Effector CD4-positive, alpha-beta T cell (primary cell): ENCODE data around the gene CLDN6.

Source experiments
- DNase-seq: peaks from one replicate; pipeline ENCODE4 v3.0.0-alpha.2; 2020

The CLDN6 gene

GRCh38 chr16:3027489-3027795 is 9.5 kb upstream of the CLDN6 start:
- no peak for DNase-seq

- no peak for DNase-seq
Measured at GRCh38 chr16:3026609-3027488, 8.9 kb upstream of the CLDN6 start.

DNA sequence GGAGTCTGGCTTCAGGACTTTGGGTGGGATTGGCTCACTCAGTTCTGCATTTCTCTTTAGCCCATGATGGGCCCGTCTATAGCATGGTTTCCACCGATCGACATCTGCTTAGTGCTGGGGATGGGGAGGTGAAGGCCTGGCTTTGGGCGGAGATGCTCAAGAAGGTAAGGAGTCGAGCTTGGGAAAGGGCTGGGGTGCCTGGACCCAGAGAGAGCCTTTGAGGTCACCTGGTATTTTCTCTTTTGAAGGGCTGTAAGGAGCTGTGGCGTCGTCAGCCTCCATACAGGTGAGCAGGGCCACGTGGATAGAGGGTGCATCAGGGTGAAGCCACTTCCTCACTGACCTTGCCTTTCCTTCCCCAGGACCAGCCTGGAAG is 8.0 kb upstream of the CLDN6 start:
- DNase-seq, result no peak

DNA sequence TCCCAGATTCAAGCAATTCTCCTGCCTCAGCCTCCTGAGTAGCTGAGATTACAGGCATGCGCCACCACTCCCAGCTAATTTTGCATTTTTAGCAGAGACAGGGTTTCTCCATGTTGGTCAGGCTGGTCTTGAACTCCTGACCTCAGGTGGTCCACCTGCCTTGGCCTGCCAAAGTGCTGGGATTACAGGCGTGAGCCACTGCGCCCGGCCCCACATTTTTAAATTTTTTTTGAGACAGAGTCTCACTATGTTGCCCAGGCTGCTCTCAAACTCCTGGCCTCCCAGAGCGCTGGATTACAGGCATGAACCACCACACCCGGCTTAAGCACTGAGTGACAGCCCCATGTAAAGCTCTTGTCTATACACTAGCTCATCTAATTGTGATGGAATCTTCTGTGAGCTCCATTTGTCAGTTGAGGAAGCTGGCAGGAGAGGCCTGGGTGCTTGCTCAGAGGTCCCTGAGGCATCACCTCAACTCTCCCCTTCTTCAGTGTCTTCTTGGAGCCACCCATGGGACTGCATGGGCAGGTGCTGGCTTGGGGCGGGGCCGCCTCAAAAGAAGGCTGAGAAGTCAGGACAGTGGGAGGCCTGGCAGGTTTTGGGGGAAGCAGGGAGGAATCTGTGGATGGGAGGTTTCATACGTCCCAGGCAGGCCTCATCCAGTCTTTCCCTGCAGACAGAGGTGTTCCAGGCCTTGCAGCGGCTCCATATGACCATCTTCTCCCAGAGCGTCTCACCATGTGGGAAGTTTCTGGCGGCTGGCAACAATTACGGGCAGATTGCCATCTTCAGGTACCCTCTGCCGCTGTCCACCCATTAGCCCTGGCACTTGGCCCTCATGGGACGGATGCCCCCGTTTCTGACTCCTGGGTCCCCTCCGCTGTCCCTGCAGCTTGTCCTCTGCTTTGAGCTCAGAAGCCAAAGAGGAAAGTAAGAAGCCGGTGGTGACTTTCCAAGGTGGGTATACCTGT is 7.3 kb upstream of the CLDN6 start:
- no peak for DNase-seq

DNA sequence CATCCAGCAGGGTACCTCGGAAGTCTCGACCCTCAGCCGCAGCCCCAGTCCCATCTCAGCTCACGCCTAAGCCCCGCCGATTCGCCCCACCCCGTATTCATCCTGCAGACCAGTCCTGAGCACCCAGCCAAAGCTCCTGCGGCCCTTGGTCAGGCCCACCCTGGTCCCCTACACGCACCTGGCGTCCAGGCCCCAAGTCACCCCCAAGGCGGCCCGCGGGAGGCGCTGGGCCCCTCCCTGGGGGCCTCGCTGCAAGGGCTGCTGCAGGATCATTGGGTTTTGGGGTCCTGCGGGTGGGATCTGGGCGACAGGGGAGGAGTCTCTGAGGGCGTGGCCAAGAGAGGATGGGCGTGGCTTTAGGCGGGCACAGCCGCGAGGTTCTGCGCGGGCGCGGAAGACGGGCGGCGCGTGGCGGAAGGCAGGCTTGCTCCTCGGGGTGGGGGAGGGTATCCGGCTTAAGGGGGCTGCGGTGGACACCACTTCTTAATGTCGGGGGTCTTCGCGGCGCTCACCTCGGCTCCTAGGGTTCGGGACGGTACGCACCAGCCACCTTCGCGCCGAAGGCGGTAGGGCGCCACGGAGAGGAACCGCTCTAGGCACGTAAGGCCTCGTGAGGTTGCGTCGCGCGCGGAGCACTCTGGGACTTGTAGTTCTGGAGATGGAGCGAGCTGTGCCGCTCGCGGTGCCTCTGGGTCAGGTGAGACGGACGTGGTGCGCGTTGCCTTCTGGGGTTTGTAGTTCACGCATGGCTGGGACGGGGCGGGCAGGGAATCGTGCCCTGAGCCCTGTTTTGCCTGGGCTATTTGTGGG is 5.9 kb upstream of the CLDN6 start, which contains the start of the genes HCFC1R1 and THOC6:
TSS of gene HCFC1R1 (minus strand) at position 274 of the 810 bp plus-strand sequence. CDS start at position 273, 1 bp downstream.
TSS of gene THOC6 (plus strand) at position 367 of the 810 bp plus-strand sequence. CDS start at position 659, 292 bp downstream.
- peak; percentile 94 for DNase-seq

- no peak for DNase-seq
Measured at GRCh38 chr16:3023415-3023668, 5.4 kb upstream of the CLDN6 start.

GRCh38 chr16:3022684-3023414 is 4.9 kb upstream of the CLDN6 start:
- no peak for DNase-seq

- peak; percentile 77 for DNase-seq
Measured at GRCh38 chr16:3022208-3022683, 4.3 kb upstream of the CLDN6 start.

GRCh38 chr16:3021449-3022207 is 3.6 kb upstream of the CLDN6 start:
- DNase-seq, result peak; percentile 85

- peak; percentile 73 for DNase-seq
Measured at GRCh38 chr16:3020604-3021448, 2.8 kb upstream of the CLDN6 start.

GRCh38 chr16:3020247-3020603 is 2.2 kb upstream of the CLDN6 start, which contains the start of gene TNFRSF12A:
Gene TNFRSF12A, plus strand, starts transcription at chr16:3020368. Its CDS starts 30 bp downstream, at chr16:3020398.
- DNase-seq, result peak; percentile 41

- DNase-seq, result no peak
Measured at GRCh38 chr16:3019594-3020246, 1.7 kb upstream of the CLDN6 start.

DNA sequence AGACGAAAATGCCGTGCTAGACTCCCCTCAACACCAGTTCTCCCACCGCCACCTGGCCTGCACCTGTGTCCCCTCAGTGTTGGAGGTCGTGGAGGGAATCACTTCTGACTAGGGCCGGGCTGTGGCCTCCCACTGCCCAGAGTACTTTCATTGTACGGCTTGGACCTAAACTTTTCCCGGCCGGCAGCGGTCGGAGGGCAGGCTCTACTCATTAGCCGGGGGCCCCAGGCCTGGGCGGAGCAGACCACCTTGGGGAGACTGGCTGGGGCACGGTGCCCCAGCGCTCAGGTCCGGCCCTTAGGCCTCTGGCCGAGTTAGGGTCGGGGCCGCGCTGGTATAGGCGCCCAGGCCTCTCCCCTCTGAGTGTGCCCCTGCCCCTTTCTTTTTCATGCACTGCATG is 639 bp downstream of the CLDN6 start:
- DNase-seq, result no peak

DNA sequence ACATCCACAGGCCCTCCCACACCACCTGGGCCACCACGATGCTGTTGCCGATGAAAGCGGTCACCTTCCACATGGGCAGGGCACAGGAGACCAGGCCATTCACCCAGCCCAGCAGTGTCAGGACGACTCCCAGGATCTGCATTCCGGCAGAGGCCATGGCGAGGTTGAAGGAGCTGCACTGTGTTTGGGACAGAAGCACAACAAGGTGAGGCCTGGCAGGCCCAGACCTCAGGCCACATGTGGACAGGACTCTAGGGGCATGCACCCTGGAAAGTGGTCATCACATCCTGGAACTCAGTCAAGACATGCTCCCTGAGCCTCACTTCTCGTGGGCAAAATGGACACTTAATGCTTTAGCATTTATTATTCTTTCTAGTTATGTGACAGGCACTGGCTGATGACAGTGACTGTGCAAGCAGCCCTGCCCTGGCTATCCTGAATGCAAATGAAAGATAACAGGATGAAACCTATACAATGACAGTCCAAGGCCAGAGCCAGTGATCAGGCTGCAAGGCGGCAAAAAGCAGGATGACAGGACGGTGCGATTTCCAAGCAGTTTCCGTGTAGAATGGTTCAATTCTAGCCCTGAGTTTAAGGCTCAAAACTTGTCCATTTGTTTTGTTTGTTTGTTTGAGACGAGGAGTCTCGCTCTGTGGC is 2.0 kb downstream of the CLDN6 start:
- no peak for DNase-seq

GRCh38 chr16:3014971-3015370 is 3.0 kb downstream of the CLDN6 start:
- no peak for DNase-seq

- DNase-seq, result no peak
Measured at GRCh38 chr16:3013998-3014690, 3.8 kb downstream of the CLDN6 start.

DNA sequence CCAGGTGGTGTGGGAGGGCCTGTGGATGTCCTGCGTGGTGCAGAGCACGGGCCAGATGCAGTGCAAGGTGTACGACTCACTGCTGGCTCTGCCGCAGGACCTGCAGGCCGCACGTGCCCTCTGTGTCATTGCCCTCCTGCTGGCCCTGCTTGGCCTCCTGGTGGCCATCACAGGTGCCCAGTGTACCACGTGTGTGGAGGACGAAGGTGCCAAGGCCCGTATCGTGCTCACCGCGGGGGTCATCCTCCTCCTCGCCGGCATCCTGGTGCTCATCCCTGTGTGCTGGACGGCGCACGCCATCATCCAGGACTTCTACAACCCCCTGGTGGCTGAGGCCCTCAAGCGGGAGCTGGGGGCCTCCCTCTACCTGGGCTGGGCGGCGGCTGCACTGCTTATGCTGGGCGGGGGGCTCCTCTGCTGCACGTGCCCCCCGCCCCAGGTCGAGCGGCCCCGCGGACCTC is 4.5 kb downstream of the CLDN6 start:
- no peak for DNase-seq

DNA sequence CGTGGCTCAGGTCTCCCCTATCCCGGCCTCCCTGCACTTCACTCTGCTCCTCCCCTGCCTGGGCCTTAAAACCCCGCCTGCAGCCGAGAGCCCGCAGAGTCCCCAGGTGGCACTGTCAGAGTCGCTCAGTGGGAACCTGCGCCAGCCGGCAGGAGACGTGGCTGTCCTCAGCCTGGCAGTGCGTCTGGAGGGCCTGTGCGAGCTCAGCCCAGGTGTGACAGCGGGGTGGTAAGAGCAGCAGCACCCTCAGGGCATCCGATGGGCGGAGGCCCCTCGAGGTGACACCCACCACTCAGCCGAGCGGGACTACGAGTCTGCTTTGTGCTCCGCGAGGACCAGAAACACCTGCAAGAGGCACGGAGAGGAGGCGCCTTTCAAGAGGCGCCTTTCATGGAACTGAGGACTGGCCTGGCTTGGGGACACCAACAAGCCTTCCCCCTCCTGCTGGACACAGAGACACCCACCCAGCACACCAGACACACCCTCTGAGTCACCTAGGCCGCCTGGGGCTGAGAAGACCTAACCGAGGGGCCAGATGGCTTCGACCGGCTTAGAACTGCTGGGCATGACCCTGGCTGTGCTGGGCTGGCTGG is 5.1 kb downstream of the CLDN6 start, which contains the start of gene CLDN9:
TSS of gene CLDN9 (plus strand) at position 96 of the 593 bp plus-strand sequence. CDS start at position 536, 440 bp downstream.
- no peak for DNase-seq
